GM12878 (cell line): ENCODE data around the gene PSTPIP2.

Experiments
- CEBPB ChIP-seq, 2 experiments: fragments of 150-350 bp in 1 of 2; IDR thresholded peaks; 2 replicates each; pipeline ENCODE4 v1.6.1; 2012 to 2014; ENCODE audit warnings: low read depth in 2 of 2, low read length in 2 of 2, borderline replicate concordance in 1 of 2, inconsistent platforms in 1 of 2
- CTCF ChIP-seq, 3 experiments: IDR thresholded peaks in 2 of 3; conservative IDR thresholded peaks in 1 of 3; 2 replicates each; pipeline ENCODE4 v1.5.1; 2011; ENCODE audit warnings: low read depth in 3 of 3, low read length in 3 of 3, mild to moderate bottlenecking in 3 of 3, control low read depth in 2 of 3, moderate library complexity in 2 of 3, inconsistent platforms in 1 of 3, mixed read lengths in 1 of 3; ENCODE audit not compliant: control insufficient read depth in 2 of 3, insufficient read depth in 1 of 3; ENCODE audit errors: extremely low read depth in 1 of 3
- E2F8 ChIP-seq: fragments of 450-650 bp; IDR thresholded peaks from 2 replicates; pipeline ENCODE4 v1.6.1; 2018; ENCODE audit warnings: mild to moderate bottlenecking, low read depth, moderate library complexity; ENCODE audit not compliant: partially characterized antibody
- JUND ChIP-seq: IDR thresholded peaks from 2 replicates; pipeline ENCODE4 v1.6.1; 2012; ENCODE audit warnings: low read depth, mild to moderate bottlenecking, low read length, improper control_type of control experiment, moderate library complexity
- POLR2AphosphoS5 ChIP-seq: IDR thresholded peaks from 2 replicates; pipeline ENCODE4 v1.6.1; 2011; ENCODE audit warnings: mild to moderate bottlenecking, low read length, inconsistent platforms
- RELA ChIP-seq: fragments of 450-650 bp; IDR thresholded peaks from 2 replicates; pipeline ENCODE4 v1.8.0; 2014; ENCODE audit warnings: borderline replicate concordance; ENCODE audit not compliant: partially characterized antibody
- SP1 ChIP-seq: IDR thresholded peaks from one replicate; pipeline ENCODE4 v1.6.1; 2011; ENCODE audit warnings: low read depth, low read length
- TAF1 ChIP-seq: IDR thresholded peaks from 2 replicates; pipeline ENCODE4 v1.6.1; 2011; ENCODE audit warnings: mild to moderate bottlenecking, low read depth, low read length, borderline replicate concordance
- ZNF384 ChIP-seq: IDR thresholded peaks from 2 replicates; pipeline ENCODE4 v1.6.1; 2012; ENCODE audit warnings: low read depth, mild to moderate bottlenecking, low read length, improper control_type of control experiment, borderline replicate concordance
- ZNF622 ChIP-seq: fragments of 450-650 bp; IDR thresholded peaks from 2 replicates; pipeline ENCODE4 v1.6.1; 2017; ENCODE audit warnings: mild to moderate bottlenecking, inconsistent platforms

- TF ChIP-seq TAF1 (no peak), SP1 (no peak), ZNF384 (no peak), CTCF (IDR thresholded peaks at IDR 0.05 in 2 of 3, conservative IDR thresholded peaks at IDR 0.05 in 1 of 3; ENCODE audit: control insufficient read depth in 2 of 3, extremely low read depth in 1 of 3, insufficient read depth in 1 of 3, low read depth in 3 of 3, low read length in 3 of 3) (peak; percentile 44 to 68 (median 51); a peak in 5 of 6 replicates), POLR2AphosphoS5 (no peak), RELA (no peak), CEBPB (IDR thresholded peaks at IDR 0.05; ENCODE audit: borderline replicate concordance in 1 of 2, low read depth in 2 of 2, low read length in 2 of 2) (no peak), E2F8 (no peak), ZNF622 (no peak), JUND (no peak)
These were observed 1.6 kb upstream of the PSTPIP2 start for GRCh38 chr18:46073474-46074331.
